Esophagus muscularis mucosa (tissue), 4 donors: Measurements from ENCODE around the gene XRRA1.

Source experiments
- CTCF ChIP-seq, 3 experiments: fragments of 200-600 bp in 2 of 3; fragments of 450-650 bp in 1 of 3; sonication (generic) in 2 of 3; IDR thresholded peaks; one replicate each; pipeline ENCODE4 v1.5.1; 2017 to 2019; ENCODE audit warnings: antibody characterized with exemption in 3 of 3, mild to moderate bottlenecking in 2 of 3, moderate library complexity in 1 of 3
- EP300 ChIP-seq: sonication (generic); formaldehyde crosslinking; IDR thresholded peaks from one replicate; pipeline ENCODE4 v1.6.1; 2017; ENCODE audit warnings: antibody characterized with exemption
- POLR2A ChIP-seq: fragments of 450-650 bp; IDR thresholded peaks from one replicate; pipeline ENCODE4 v1.6.1; 2017; ENCODE audit warnings: antibody characterized with exemption, moderate library complexity, mild to moderate bottlenecking, low read depth
- POLR2AphosphoS5 ChIP-seq, 2 donors: sonication (generic); formaldehyde crosslinking; IDR thresholded peaks; one replicate each; pipeline ENCODE4 v1.6.1; 2017; ENCODE audit warnings: antibody characterized with exemption in 2 of 2

- TF ChIP-seq CTCF (IDR thresholded peaks at IDR 0.05): no peak
- no peak for TF ChIP-seq POLR2AphosphoS5 (IDR thresholded peaks at IDR 0.05)
- no peak for TF ChIP-seq POLR2A
- TF ChIP-seq EP300: no peak
Measured at GRCh38 chr11:74902342-74902741, 46.5 kb downstream of the XRRA1 start.
